NCI-H748 (cell line): ENCODE results near the gene YY1.

ENCODE experiments used
- DNase-seq: peaks from one replicate; lab custom pipeline; 2025; ENCODE audit not compliant: unreplicated experiment; lab: John Stamatoyannopoulos, UW

The YY1 gene

GRCh38 chr14:100312877-100313400, 74.0 kb downstream of the YY1 start:
- peak; percentile 44 for DNase-seq

DNA sequence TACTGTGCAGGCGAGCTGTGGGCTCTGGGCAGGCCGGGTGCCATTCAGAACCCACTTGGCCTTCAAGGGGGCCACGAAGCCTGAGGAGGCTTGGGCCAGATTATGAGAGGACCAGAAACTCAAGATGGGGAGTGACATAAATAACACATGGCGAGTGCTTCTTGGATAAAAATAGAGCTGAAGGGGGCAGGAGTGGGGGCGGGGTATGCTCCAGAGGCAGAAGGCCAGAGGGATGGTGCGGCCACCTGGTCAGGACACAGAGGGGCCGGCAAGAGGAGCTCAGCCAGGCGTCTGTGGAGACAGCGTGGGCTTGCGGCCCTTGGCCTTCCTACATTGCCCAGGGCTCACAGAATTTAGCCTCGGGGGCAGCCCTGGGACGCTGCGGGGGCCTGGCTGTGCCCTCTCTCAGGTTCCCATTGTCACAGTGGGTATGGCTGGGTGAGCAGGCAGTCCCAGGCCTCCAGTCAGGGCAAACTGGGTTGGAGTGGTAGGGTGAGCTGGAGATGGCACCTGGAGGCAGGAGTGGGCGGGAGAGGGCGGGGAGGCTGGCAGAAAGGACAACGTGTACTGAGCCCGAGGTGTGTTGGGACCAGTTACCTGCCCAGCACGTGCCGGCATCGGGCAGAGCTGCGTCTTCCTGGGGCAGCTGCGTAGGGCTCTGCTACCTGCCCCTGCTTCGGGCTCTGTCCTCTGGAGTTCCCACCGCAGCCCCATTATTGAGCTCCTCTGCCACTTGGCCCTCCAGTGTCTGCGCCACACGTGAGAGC, 74.7 kb downstream of the YY1 start:
- DNase-seq: no peak

- DNase-seq: no peak
These were observed 75.8 kb downstream of the YY1 start for GRCh38 chr14:100314724-100315123.

GRCh38 chr14:100317389-100317788, 78.4 kb downstream of the YY1 start:
- no peak for DNase-seq

- no peak for DNase-seq
These were observed 79.2 kb downstream of the YY1 start for GRCh38 chr14:100317912-100318808.

DNA sequence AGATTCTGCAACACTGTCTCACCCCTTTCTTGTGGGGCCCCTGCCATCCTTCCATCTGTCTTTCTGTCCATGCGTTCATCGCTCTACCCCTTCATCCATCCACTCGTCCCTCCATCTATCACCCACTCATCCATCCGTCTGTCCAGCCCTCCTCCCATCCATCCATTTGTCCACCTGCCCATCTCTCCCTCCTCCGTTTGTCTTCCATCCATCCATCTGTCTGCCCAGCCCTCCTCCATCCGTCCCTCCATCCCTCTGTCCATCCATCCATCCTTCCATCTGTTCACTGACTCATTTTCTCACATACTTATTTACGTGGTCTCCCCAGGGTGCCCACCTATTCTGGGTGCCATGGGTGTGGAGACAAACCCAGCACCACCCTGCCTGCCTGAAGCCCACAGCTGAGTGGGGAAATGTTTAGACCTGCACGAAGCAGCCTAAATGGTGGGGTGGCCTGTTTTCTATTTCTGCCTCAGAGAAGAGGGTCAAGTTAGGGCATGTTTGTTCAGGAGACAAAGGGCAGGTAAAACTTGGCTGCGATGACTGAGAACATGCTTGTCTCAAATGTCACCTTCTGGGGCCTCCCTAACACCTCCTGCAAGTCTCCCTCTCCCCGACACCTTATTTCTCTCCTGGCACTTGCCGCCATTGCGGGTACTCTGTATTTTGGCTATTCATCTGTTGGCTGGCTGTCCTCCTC, 81.4 kb downstream of the YY1 start:
- no peak for DNase-seq

- DNase-seq: peak; percentile 60
These were observed 82.7 kb downstream of the YY1 start for GRCh38 chr14:100321473-100322137.

GRCh38 chr14:100322138-100322957, 83.4 kb downstream of the YY1 start:
- DNase-seq: no peak

DNA sequence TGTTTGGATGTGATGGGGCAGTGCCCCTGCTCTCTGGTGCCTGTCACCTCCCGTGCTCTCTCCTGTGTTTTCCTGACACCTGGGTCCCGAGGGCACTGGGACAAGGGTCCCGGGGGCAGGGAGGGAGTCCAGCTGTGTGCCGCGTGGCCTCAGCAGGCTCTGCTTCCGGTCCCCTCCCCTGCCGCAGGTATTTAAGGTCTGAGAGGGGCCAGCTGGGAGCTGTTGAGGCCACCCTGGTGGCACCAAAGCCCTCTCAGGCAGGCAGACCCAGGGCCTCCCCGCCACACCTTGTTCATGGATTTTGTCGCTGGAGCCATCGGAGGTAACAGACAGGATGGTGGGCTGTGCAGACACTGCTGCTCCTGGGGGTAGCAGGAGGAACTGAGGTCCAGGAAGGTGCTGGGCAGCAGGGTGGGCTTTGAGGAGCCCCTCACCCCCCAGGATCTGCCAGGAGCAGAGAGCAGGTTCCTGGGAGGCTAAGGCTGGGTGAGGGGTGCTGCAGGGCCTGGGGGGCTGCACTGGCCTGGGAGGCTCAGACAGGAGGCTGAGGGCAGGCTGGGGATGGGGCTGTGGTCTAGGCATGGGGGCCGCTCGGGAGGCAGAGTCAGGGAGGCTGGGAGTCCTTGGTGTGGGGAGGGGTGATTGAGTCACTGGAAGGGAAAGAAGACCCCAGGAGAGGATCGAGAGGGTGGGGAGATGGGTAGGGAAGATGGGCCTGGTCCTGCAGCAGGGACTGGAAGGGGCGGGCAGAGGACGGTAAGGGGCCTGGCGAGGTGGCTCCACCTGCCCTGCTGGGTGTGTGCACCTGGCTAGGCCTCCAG, 84.4 kb downstream of the YY1 start, which contains the start of gene SLC25A47:
TSS of gene SLC25A47 (plus strand) at position 219 of the 821 bp plus-strand sequence. CDS start at position 295, 76 bp downstream.
- DNase-seq: no peak

- DNase-seq: no peak
These were observed 85.0 kb downstream of the YY1 start for GRCh38 chr14:100323942-100324307.

DNA sequence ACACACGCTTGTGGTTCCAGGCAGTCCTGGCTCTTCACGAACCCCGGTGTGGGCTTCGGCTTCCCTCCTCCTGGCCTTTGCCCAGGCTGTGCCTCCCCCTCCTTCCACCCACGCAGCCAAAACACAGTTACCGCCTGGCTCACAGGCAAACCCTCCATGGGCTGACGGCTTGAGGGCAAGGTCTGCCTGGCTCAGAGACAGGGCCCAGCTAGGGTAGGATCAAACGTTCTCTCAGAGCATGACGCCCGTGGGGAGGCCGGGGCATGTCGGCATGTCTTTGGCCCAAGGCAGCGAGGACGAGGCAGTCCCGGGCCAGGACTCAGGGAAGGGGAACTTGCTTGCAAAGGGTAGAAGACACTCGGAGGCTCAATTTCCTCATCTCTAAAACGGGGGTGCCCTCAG, 86.3 kb downstream of the YY1 start:
- no peak for DNase-seq

- no peak for DNase-seq
These were observed 87.0 kb downstream of the YY1 start for GRCh38 chr14:100325958-100326357.

- DNase-seq: no peak
These were observed 88.2 kb downstream of the YY1 start for GRCh38 chr14:100327128-100327527.

- DNase-seq: no peak
These were observed 89.7 kb downstream of the YY1 start for GRCh38 chr14:100328495-100329163.

- no peak for DNase-seq
These were observed 90.5 kb downstream of the YY1 start for GRCh38 chr14:100329233-100330006.

DNA sequence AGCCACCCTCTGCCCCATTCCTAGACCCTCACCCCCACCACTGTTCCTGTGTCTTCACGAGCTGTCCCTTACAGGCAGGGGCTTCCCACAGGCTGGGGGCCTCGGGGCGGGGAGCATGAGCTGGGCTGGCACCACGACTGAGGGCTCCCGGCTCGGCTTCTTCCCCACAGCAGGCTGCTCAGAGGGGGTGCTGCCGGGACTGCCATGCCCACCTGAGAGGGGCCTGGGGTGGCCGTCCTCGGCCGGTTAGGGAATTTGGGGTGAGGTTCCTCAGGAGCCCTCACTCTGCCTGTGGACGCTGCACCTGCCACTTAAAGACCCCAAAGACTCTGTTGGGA, 91.0 kb downstream of the YY1 start:
- DNase-seq: no peak

GRCh38 chr14:100330388-100330931, 91.5 kb downstream of the YY1 start:
- DNase-seq: no peak
